CD4-positive, alpha-beta T cell treated with Interleukin-6 at 100 ng/mL for 8 hours (primary cell): ENCODE data around the gene CMIP.

Experiments used
- DNase-seq: peaks from one replicate; pipeline ENCODE4 v3.0.0-alpha.2; 2020; ENCODE audit warnings: mixed read lengths, low spot score

Gene CMIP

DNA sequence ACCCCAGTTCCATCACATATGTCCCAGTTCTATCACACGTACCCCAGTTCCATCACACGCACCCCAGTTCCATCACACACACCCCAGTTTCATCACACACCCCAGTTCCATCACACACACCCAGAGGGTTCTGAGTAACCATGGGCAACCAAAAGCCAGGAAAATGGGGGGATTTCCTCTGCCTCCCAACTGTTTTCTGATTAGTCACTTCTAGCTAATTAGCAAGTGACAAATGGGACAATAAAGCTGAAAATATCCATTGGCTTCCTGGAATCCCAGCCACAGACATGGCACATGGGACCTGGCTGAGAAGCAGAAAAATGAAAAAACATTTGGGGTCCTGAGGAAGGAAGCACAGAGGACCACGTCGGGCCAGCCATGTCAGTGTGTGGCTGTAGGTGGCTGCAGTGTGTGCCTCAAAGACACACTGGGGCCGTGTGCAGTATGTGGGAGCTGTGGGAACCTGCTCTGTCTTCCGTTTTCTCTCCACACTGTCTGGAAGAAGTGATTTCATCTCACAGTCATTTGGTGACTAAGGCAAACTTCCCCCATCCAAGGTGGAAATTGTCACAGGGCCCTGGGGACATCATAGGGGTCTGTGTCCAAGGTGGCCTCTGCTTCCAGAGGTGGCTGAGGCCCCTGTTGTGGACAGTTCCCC lies 106.7 kb downstream of the CMIP start:
- DNase-seq: no peak

- DNase-seq: no peak
Observed at GRCh38 chr16:81551821-81552304, 107.3 kb downstream of the CMIP start.

GRCh38 chr16:81552743-81553079 lies 108.1 kb downstream of the CMIP start:
- no peak for DNase-seq

- DNase-seq: no peak
Observed at GRCh38 chr16:81553080-81553813, 108.6 kb downstream of the CMIP start.

- no peak for DNase-seq
Observed at GRCh38 chr16:81553814-81554675, 109.4 kb downstream of the CMIP start.

DNA sequence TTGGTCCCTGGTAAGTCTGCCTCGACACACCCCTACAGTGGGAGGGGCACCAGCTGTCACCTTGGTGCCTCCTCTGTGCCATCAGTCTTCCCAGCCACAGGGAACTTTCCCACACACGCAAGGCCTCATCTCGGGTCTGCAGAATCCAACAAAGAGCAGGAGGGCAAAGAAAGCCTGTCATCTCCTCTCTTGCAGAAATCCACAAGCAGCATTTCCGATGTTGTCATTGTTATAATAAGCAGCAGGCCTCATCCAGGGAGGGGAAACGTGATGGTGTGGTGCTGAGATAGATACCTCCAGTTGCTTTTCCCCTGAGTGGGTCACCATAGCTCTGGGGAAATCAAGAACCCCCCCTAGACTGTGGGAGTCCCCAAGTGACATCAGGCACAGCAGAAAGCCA lies 110.4 kb downstream of the CMIP start:
- no peak for DNase-seq

GRCh38 chr16:81555660-81556059 lies 111.1 kb downstream of the CMIP start:
- no peak for DNase-seq

DNA sequence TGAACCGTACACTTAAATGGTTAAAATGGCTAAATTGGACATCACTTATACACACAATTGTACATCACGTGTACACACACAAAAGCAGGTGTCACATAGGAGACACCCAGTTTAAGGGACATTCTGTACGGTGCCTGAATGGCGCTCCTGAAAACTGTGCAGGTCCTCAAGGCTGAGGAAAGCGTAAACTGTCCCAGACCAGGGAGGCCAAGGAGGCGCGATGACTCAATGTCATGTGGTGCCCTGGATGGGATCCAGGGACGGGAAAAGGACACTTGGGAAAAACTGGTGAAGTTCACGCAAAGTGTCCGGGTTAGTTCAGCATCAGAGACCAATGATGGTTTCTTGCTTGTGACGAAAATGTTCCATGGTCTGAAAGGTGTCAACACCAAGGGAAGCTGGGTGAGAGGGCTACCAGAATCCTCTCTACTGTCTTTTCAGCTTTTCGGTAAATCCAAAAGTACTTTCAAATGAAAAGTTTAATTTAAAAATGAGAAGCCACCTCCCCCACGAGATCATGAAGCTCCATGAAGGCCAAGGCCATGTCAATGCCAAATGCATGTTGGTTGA lies 112.2 kb downstream of the CMIP start:
- DNase-seq: no peak

- no peak for DNase-seq
Observed at GRCh38 chr16:81558077-81558443, 113.5 kb downstream of the CMIP start.

DNA sequence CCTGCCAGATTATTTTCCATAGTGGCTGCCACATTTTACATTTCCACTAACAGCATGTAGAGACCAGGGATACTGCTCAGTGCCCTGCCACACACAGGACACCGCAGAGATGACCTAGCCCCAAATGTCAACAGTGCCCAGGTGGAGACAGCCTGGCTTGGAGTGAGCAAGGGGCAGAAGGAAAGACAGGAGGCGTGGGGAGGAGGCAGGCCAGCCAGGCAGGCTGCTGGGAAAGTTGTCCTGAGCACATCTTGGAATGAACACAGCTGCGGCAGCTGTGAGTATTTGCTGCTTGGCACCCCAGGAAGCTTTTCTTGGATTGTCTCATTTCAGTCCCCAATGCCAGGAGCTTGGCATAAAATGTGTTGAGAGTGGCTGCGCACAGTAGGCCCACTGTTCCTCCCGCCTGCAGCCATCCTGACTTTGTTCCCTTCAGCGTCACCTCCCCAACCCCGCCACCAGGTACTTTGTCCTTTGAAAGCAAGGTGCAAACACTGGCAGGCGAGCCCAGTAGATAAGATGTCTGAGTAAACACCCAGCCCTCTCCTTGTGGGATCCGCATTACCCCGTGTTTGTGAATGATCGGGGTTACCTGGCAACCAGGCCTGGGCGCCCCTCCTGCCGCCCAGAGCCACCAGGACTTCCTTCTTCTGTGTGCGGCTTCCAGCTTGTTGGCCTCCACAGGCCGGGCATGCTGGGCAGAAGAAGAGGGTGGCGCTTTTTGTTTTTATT lies 114.0 kb downstream of the CMIP start:
- DNase-seq: no peak

DNA sequence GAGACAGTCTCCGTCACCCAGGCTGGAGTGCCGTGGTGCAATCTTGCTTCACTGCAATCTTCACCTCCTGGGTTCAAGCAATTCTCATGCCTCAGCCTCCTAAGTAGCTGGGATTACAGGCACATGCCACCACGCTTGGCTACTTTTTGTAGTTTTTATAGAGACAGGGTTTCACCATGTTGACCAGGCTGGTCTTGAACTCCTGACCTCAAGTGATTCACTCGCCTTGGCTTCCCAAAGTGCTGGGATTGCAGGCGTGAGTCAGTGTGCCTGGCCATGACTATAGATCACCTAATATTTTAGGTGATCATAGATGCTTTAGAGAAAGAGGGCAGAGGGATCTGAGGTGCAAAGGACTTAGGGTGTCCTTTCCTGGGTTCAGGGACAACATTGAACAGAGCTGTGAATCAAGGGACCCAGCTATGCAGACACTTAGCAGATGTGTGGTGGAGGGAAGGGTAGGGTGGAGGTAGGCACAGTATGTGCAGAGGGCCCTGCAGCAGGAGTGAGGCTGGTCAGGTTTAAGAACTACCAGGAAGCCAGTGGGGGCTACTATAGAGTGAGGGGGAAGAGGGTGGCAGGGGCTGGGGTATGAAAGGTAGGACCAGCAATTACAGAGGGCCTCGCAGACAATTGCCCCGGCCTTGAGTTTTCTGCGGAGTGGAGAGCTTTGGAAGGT lies 116.5 kb downstream of the CMIP start:
- no peak for DNase-seq

DNA sequence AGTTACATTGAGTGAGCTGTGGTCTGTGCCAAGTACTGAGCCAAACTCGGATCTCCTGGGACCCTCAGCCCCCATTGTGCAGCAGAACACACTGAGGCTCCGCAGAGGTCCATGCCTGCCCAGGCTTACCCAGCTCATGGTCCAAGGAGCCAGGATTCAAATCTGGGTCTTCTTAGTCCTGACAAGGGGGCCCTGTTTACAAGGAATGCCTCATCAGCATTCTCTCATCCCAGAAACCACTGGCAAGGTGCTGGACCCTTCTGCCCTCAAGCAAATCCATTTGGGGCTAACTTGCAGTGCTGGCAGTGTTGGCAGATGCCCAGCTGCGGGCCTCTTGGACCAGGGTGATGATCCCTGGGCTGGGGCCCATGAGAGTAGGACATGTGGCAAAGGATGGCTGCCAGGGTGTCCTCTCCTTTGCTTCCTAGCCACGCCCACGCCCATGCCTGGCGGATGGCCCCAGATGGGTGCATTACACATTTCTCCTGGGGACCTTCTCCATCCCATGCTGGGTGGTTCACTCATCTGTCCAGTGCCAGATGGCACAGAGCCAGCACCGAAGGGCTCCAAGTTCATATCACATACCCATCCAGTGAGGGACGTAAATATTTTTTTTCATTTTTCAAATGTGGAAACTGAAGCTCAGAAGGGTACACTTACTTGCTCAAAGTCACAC lies 117.7 kb downstream of the CMIP start:
- no peak for DNase-seq

DNA sequence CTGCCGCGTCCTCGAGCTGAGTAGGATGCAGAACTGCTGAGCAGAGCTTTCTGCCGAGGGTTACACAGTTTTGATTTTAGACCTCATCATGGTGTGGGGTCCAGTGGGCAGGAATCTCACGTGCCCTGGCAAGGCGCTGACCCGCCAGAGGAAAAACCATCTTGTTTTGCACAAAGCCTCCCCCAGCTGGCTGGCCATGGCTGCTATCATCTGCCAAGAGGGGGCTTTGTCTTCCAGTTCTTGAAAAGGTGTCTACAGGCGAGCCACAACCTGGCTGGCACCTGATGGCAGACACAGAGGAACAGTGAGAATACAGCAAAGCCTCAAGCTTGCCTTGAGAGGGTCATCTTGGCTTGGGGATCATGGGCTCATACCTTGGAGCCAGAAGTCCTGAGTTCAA lies 118.3 kb downstream of the CMIP start:
- DNase-seq: no peak

- no peak for DNase-seq
Observed at GRCh38 chr16:81564421-81564911, 119.9 kb downstream of the CMIP start.

GRCh38 chr16:81565321-81566028 lies 120.9 kb downstream of the CMIP start:
- DNase-seq: no peak

GRCh38 chr16:81566086-81567007 lies 121.7 kb downstream of the CMIP start:
- DNase-seq: no peak

- no peak for DNase-seq
Observed at GRCh38 chr16:81567087-81567486, 122.5 kb downstream of the CMIP start.

- DNase-seq: no peak
Observed at GRCh38 chr16:81567987-81568748, 123.6 kb downstream of the CMIP start.
